ENCODE measurements around the gene GDF7.
A peak's percentile ranks its signal among the peaks of the same experiment; 100 is the strongest.

GDF7 gene

GRCh38 chr2:20652673-20653575, 14.0 kb upstream of the GDF7 start:
- no peak for DNase-seq (ENCODE audit: insufficient read length, low spot score)
- TF ChIP-seq POLR2A (IDR thresholded peaks at IDR 0.05; ENCODE audit: low read depth, low read length): no peak
- no peak for FAIRE-seq

- DNase-seq (ENCODE audit: insufficient read length, low spot score): no peak
- no peak for FAIRE-seq
- no peak for TF ChIP-seq POLR2A (IDR thresholded peaks at IDR 0.05; ENCODE audit: low read depth, low read length)
Measured at GRCh38 chr2:20653695-20654534, 13.0 kb upstream of the GDF7 start.

GRCh38 chr2:20654535-20654813, 12.5 kb upstream of the GDF7 start:
- DNase-seq (ENCODE audit: insufficient read length, low spot score): no peak
- no peak for FAIRE-seq
- TF ChIP-seq POLR2A (IDR thresholded peaks at IDR 0.05; ENCODE audit: low read depth, low read length): no peak

GRCh38 chr2:20656561-20656960, 10.4 kb upstream of the GDF7 start:
- FAIRE-seq (no peak), DNase-seq (ENCODE audit: insufficient read length, low spot score) (no peak)
- no peak for TF ChIP-seq POLR2A (IDR thresholded peaks at IDR 0.05; ENCODE audit: low read depth, low read length)

- no peak for TF ChIP-seq POLR2A (IDR thresholded peaks at IDR 0.05; ENCODE audit: low read depth, low read length)
- FAIRE-seq: no peak
- DNase-seq (ENCODE audit: insufficient read length, low spot score): no peak
Measured at GRCh38 chr2:20657522-20658235, 9.3 kb upstream of the GDF7 start.

- no peak for FAIRE-seq
Measured at GRCh38 chr2:20660506-20661420, 6.2 kb upstream of the GDF7 start.

GRCh38 chr2:20661421-20662307, 5.3 kb upstream of the GDF7 start:
- no peak for TF ChIP-seq POLR2A (IDR thresholded peaks at IDR 0.05; ENCODE audit: low read depth, low read length)
- FAIRE-seq: peak; percentile 83
- DNase-seq (ENCODE audit: insufficient read length, low spot score): peak; percentile 83

More at GRCh38 chr2:20660506-20661420, 6.2 kb upstream of the GDF7 start:
- DNase-seq (ENCODE audit: insufficient read length, low spot score): peak; percentile 75
- no peak for TF ChIP-seq POLR2A (IDR thresholded peaks at IDR 0.05; ENCODE audit: low read depth, low read length)

GRCh38 chr2:20662308-20662937, 4.5 kb upstream of the GDF7 start:
- DNase-seq (ENCODE audit: insufficient read length, low spot score) (no peak), FAIRE-seq (no peak)
- no peak for TF ChIP-seq POLR2A (IDR thresholded peaks at IDR 0.05; ENCODE audit: low read depth, low read length)

GRCh38 chr2:20663196-20664070, 3.5 kb upstream of the GDF7 start:
- no peak for FAIRE-seq
- no peak for DNase-seq (ENCODE audit: insufficient read length, low spot score)
- no peak for TF ChIP-seq POLR2A (IDR thresholded peaks at IDR 0.05; ENCODE audit: low read depth, low read length)

- no peak for TF ChIP-seq POLR2A (IDR thresholded peaks at IDR 0.05; ENCODE audit: low read depth, low read length)
- no peak for DNase-seq (ENCODE audit: insufficient read length, low spot score)
- FAIRE-seq: no peak
Measured at GRCh38 chr2:20664071-20664390, 2.9 kb upstream of the GDF7 start.

Data from H54 (cell line).